ENCODE results near the gene KCNIP1.

The KCNIP1 gene

DNA sequence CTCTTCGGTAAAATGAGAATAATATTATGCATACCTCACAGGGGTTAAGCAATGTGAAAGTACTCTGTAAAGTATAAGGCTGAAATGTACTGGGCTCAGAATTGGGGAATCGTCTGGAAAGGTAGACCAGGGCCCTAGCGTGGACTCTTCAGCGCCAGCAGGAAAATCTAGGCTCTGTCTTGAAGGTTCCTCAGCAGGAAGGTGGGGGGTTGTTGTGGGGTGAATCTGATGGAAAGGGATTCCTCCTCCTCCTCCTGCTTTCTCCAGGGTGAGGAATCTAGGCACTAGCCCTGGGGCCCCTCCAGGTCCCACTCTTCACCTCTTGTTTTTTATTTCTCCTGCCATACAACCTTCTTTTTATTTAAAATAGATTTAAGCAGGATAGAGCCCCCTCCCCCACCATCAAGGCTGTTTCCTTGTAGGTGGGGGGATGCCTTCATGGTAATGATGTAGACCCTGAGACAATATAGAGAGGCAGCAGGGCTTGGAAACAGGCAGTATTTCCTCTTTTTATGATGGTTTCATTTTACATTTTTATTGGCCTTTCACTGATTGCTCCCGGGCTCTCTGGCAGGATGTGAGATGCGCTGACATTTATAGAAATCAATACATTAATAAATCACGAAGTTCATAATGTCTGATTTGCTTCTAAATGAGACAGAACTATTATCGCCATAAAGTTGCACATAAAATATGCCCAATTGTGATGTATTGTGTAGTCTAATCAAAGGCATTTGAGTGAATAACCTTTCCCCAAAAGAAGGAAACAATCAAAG lies 200.8 kb downstream of the KCNIP1 start:
- H3K4me1 Mint-ChIP-seq, result no peaks in the 10 kb centered on the region
- ATAC-seq, result no peak
- no peak overlapping the region for H3K4me3 Mint-ChIP-seq
- peaks cover 3% of the 10 kb centered on the region for H3K9me3 Mint-ChIP-seq
- H3K27me3 Mint-ChIP-seq, result peaks cover 19% of the 10 kb centered on the region
- H3K36me3 Mint-ChIP-seq, result no peaks in the 10 kb centered on the region
- H3K27ac Mint-ChIP-seq, result no peak overlapping the region

DNA sequence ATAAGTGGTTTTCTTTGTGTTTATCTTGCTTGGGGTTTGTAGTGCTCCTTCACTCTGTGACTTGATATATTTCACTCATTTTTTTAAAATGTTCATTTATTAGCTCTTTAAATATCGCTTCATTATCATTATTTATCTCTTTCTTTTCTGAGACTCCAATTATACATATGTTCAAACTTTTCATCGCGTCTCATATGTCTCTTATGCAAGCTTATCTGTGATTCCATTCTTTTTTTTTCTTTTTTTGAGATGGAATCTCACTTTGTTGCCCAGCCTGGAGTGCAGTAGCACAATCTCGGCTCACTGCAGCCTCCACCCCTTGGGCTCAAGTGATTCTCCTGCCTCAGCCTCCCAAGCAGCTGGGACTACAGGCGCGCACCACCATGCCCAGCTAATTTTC lies 205.8 kb downstream of the KCNIP1 start:
- peaks cover 4% of the 10 kb centered on the region for H3K9me3 Mint-ChIP-seq
- no peak for ATAC-seq
- H3K4me1 Mint-ChIP-seq, result no peaks in the 10 kb centered on the region
- H3K4me3 Mint-ChIP-seq, result no peak overlapping the region
- no peaks in the 10 kb centered on the region for H3K36me3 Mint-ChIP-seq
- H3K27me3 Mint-ChIP-seq, result peaks cover 27% of the 10 kb centered on the region
- H3K27ac Mint-ChIP-seq, result no peak overlapping the region

DNA sequence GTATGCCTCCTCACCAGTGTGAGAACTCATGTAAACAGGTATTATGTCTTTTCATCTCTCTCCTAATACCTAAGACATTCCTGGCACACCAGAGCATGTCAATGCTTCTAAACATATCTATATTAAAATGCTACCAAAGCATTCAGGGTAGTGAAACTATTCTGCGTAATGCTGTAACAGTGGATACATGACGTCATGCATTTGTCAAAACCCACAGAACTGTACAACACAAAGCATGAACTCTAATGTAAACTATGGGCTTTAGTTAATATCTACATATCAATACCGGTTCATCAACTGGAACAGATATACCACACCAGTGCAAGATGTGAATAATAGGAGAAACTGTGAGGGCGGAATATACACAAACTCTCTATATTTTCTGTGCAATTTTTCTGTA lies 207.5 kb downstream of the KCNIP1 start:
- Mint-ChIP-seq H3K4me3 (no peak overlapping the region), H3K27me3 (peaks cover 27% of the 10 kb centered on the region), H3K36me3 (no peaks in the 10 kb centered on the region), H3K27ac (no peak overlapping the region), H3K4me1 (no peaks in the 10 kb centered on the region), H3K9me3 (peaks cover 4% of the 10 kb centered on the region)
- no peak for ATAC-seq

GRCh38 chr5:170715141-170715540 lies 211.3 kb downstream of the KCNIP1 start:
- Mint-ChIP-seq H3K27ac (no peak overlapping the region), H3K27me3 (peaks cover 28% of the 10 kb centered on the region), H3K36me3 (no peaks in the 10 kb centered on the region), H3K4me3 (no peak overlapping the region), H3K4me1 (no peaks in the 10 kb centered on the region), H3K9me3 (no peaks in the 10 kb centered on the region)
- ATAC-seq, result no peak

DNA sequence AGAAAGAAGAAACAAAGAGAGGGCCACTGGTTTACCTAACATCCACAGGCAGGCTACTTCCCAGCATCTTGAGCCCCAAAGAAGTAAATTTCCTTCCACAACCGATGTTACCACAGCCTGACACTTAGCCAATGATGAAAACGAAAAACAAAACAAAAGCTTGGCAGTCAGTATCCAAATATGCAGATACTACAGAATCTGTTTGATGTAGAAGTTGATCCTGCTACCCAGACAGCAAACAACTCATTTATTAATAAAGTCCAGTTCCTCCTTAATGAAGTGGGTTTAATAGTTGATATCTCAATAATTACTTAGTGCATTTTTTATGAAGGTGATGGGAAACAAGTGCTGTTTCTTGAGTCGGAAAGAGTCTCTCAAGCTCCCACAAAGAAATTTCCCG lies 212.6 kb downstream of the KCNIP1 start:
- no peaks in the 10 kb centered on the region for H3K36me3 Mint-ChIP-seq
- H3K9me3 Mint-ChIP-seq, result no peaks in the 10 kb centered on the region
- H3K27me3 Mint-ChIP-seq, result peaks cover 28% of the 10 kb centered on the region
- H3K27ac Mint-ChIP-seq, result no peak overlapping the region
- no peaks in the 10 kb centered on the region for H3K4me1 Mint-ChIP-seq
- ATAC-seq, result no peak
- no peak overlapping the region for H3K4me3 Mint-ChIP-seq

GRCh38 chr5:170719551-170719950 lies 215.7 kb downstream of the KCNIP1 start:
- Mint-ChIP-seq H3K9me3 (no peaks in the 10 kb centered on the region), H3K27me3 (peaks cover 39% of the 10 kb centered on the region), H3K4me1 (no peaks in the 10 kb centered on the region), H3K36me3 (no peaks in the 10 kb centered on the region), H3K4me3 (no peak overlapping the region), H3K27ac (no peak overlapping the region)
- no peak for ATAC-seq

GRCh38 chr5:170720179-170720578 lies 216.4 kb downstream of the KCNIP1 start:
- Mint-ChIP-seq H3K27me3 (peaks cover 44% of the 10 kb centered on the region), H3K27ac (no peak overlapping the region), H3K36me3 (no peaks in the 10 kb centered on the region), H3K4me1 (no peaks in the 10 kb centered on the region), H3K9me3 (no peaks in the 10 kb centered on the region), H3K4me3 (no peak overlapping the region)
- no peak for ATAC-seq

DNA sequence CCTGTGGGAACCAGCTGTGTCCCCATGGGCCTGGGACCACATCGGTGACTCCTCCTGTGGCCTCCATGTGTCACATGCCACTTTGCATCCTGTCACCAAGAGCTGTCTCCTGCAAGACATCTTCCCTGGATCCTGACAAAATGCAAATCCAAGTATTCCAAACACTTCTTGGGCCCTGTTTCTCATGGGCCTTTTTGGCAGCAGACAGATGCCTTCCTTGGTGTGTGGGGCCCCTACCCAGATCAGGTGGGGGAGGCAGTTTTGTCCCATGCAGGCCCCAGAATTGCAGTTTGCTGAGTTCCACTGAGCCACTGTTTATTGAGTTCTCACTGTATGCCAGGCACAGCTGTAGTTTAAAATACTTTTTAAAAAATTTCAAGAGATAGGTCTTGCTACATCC lies 217.2 kb downstream of the KCNIP1 start:
- no peaks in the 10 kb centered on the region for H3K9me3 Mint-ChIP-seq
- H3K4me1 Mint-ChIP-seq, result no peaks in the 10 kb centered on the region
- no peak for ATAC-seq
- H3K4me3 Mint-ChIP-seq, result no peak overlapping the region
- H3K27me3 Mint-ChIP-seq, result peaks cover 48% of the 10 kb centered on the region
- H3K36me3 Mint-ChIP-seq, result no peaks in the 10 kb centered on the region
- H3K27ac Mint-ChIP-seq, result no peak overlapping the region

- Mint-ChIP-seq H3K27me3 (peaks cover 50% of the 10 kb centered on the region), H3K27ac (no peak overlapping the region), H3K36me3 (no peaks in the 10 kb centered on the region), H3K4me3 (no peak overlapping the region), H3K9me3 (no peaks in the 10 kb centered on the region), H3K4me1 (no peaks in the 10 kb centered on the region)
- no peak for ATAC-seq
Measured at GRCh38 chr5:170721681-170722080, 217.9 kb downstream of the KCNIP1 start.

DNA sequence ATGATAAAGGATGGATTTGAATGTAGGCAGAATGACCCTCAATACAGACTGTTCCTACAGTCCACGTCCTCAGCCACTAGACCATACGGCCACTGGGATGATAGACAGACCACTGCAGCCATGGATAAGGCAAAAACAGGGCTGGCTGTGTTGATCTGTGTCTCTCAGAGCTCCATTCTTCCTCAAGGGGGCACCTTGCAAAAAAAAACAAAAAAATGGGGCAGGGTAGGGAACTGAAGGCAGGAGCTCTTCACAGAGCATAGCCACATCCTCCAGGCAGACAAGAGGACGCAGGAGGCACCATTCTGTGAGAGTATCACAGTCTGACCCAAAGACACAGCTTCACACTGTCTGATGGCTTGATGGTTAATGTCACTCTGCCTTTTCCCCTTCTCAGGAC lies 218.5 kb downstream of the KCNIP1 start:
- no peaks in the 10 kb centered on the region for H3K9me3 Mint-ChIP-seq
- H3K36me3 Mint-ChIP-seq, result no peaks in the 10 kb centered on the region
- ATAC-seq, result no peak
- no peak overlapping the region for H3K4me3 Mint-ChIP-seq
- no peaks in the 10 kb centered on the region for H3K4me1 Mint-ChIP-seq
- peaks cover 56% of the 10 kb centered on the region for H3K27me3 Mint-ChIP-seq
- no peak overlapping the region for H3K27ac Mint-ChIP-seq

- Mint-ChIP-seq H3K4me3 (no peak overlapping the region), H3K27ac (no peak overlapping the region), H3K27me3 (peaks cover 13% of the 10 kb centered on the region), H3K4me1 (no peaks in the 10 kb centered on the region), H3K9me3 (peaks cover 8% of the 10 kb centered on the region), H3K36me3 (no peaks in the 10 kb centered on the region)
- ATAC-seq, result no peak
Measured at GRCh38 chr5:170731052-170731451, 227.2 kb downstream of the KCNIP1 start.

GRCh38 chr5:170732685-170733084 lies 228.9 kb downstream of the KCNIP1 start:
- Mint-ChIP-seq H3K9me3 (peaks cover 8% of the 10 kb centered on the region), H3K36me3 (no peaks in the 10 kb centered on the region), H3K27me3 (peaks cover 1% of the 10 kb centered on the region), H3K4me1 (no peaks in the 10 kb centered on the region), H3K27ac (no peak overlapping the region), H3K4me3 (no peak overlapping the region)
- ATAC-seq, result no peak

GRCh38 chr5:170736966-170737365 lies 233.1 kb downstream of the KCNIP1 start:
- peaks cover 8% of the 10 kb centered on the region for H3K9me3 Mint-ChIP-seq
- peaks cover 5% of the 10 kb centered on the region for H3K27me3 Mint-ChIP-seq
- H3K36me3 Mint-ChIP-seq, result no peaks in the 10 kb centered on the region
- no peaks in the 10 kb centered on the region for H3K4me1 Mint-ChIP-seq
- no peak overlapping the region for H3K27ac Mint-ChIP-seq
- no peak overlapping the region for H3K4me3 Mint-ChIP-seq
- no peak for ATAC-seq

- H3K27me3 Mint-ChIP-seq, result peaks cover 11% of the 10 kb centered on the region
- H3K4me1 Mint-ChIP-seq, result no peaks in the 10 kb centered on the region
- no peaks in the 10 kb centered on the region for H3K36me3 Mint-ChIP-seq
- no peak for ATAC-seq
- no peak overlapping the region for H3K4me3 Mint-ChIP-seq
- H3K27ac Mint-ChIP-seq, result no peak overlapping the region
- H3K9me3 Mint-ChIP-seq, result peaks cover 8% of the 10 kb centered on the region
Measured at GRCh38 chr5:170737591-170737990, 233.8 kb downstream of the KCNIP1 start.

GRCh38 chr5:170738840-170739239 lies 235.0 kb downstream of the KCNIP1 start:
- no peak for ATAC-seq
- Mint-ChIP-seq H3K9me3 (peaks cover 8% of the 10 kb centered on the region), H3K27me3 (peaks cover 23% of the 10 kb centered on the region), H3K27ac (no peak overlapping the region), H3K36me3 (no peaks in the 10 kb centered on the region), H3K4me1 (no peaks in the 10 kb centered on the region), H3K4me3 (no peak overlapping the region)

- Mint-ChIP-seq H3K36me3 (no peaks in the 10 kb centered on the region), H3K9me3 (peaks cover 8% of the 10 kb centered on the region), H3K27me3 (peaks cover 29% of the 10 kb centered on the region), H3K4me3 (no peak overlapping the region), H3K4me1 (peaks cover 6% of the 10 kb centered on the region), H3K27ac (no peak overlapping the region)
- ATAC-seq, result no peak
Measured at GRCh38 chr5:170739446-170739845, 235.6 kb downstream of the KCNIP1 start.

Measured in stimulated activated memory B cell treated with anti-CD40 and anti-IgM and Interleukin-4, amounts not matched to agents 10 μg/mL and 1 μg/mL and 100 μg/mL, for 72 hours (primary cell).